ENCODE results near the gene TNS1. TPM values are rescaled to one million over a fixed set of nuclear protein-coding genes. Genes with fewer than 3 reads are reported as not detected.

TNS1 gene
- total RNA-seq, 1 donor from 2014 or later: 0.24 TPM

- Histone ChIP-seq H3K27me3 (peaks cover 68% of the 10 kb centered on the region), H3K4me1 (no peaks in the 10 kb centered on the region), H4K20me1 (ENCODE audit: low read depth) (peaks cover 13% of the 10 kb centered on the region), H3K27ac (no peak overlapping the region), H3K4me3 (no peak overlapping the region), H2AFZ (replicated peaks) (no peak overlapping the region), H3F3A (ENCODE audit: low read depth) (no peaks in the 10 kb centered on the region), H3K36me3 (no peaks in the 10 kb centered on the region), H3K9ac (no peak overlapping the region), H3K9me3 (ENCODE audit: low read depth) (no peaks in the 10 kb centered on the region), H3K79me2 (ENCODE audit: low read depth) (no peaks in the 10 kb centered on the region), H3K4me2 (no peak overlapping the region)
- Mint-ChIP-seq H3K4me1 (peaks cover 33% of the 10 kb centered on the region), H3K9me3 (no peaks in the 10 kb centered on the region), H3K27me3 (ENCODE audit: insufficient read depth, low read depth) (peaks cover 10% of the 10 kb centered on the region), H3K27ac (peak overlapping the region; percentile 21), H3K36me3 (peaks cover 8% of the 10 kb centered on the region), H3K4me3 (peak overlapping the region; percentile 76)
- TF ChIP-seq EZH2phosphoT487 (IDR thresholded peaks at IDR 0.05) (no peak), EZH2 (IDR thresholded peaks at IDR 0.05) (no peak)
- TF ChIP-seq, protein P1, sequence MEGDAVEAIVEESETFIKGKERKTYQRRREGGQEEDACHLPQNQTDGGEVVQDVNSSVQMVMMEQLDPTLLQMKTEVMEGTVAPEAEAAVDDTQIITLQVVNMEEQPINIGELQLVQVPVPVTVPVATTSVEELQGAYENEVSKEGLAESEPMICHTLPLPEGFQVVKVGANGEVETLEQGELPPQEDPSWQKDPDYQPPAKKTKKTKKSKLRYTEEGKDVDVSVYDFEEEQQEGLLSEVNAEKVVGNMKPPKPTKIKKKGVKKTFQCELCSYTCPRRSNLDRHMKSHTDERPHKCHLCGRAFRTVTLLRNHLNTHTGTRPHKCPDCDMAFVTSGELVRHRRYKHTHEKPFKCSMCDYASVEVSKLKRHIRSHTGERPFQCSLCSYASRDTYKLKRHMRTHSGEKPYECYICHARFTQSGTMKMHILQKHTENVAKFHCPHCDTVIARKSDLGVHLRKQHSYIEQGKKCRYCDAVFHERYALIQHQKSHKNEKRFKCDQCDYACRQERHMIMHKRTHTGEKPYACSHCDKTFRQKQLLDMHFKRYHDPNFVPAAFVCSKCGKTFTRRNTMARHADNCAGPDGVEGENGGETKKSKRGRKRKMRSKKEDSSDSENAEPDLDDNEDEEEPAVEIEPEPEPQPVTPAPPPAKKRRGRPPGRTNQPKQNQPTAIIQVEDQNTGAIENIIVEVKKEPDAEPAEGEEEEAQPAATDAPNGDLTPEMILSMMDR (IDR thresholded peaks at IDR 0.05): no peak
- no peak for DNase-seq (ENCODE audit: low spot score)
Observed at GRCh38 chr2:217805668-217806481, 196.9 kb downstream of the TNS1 start.

- Histone ChIP-seq H3K36me3 (no peaks in the 10 kb centered on the region), H3K79me2 (ENCODE audit: low read depth) (no peaks in the 10 kb centered on the region), H3K27ac (no peak overlapping the region), H3K9me3 (ENCODE audit: low read depth) (no peaks in the 10 kb centered on the region), H3K4me3 (no peak overlapping the region), H3F3A (ENCODE audit: low read depth) (no peaks in the 10 kb centered on the region), H4K20me1 (ENCODE audit: low read depth) (peaks cover 13% of the 10 kb centered on the region), H2AFZ (replicated peaks) (no peak overlapping the region), H3K4me1 (no peaks in the 10 kb centered on the region), H3K4me2 (no peak overlapping the region), H3K27me3 (peaks cover 63% of the 10 kb centered on the region), H3K9ac (no peak overlapping the region)
- TF ChIP-seq EZH2phosphoT487 (IDR thresholded peaks at IDR 0.05) (no peak), EZH2 (IDR thresholded peaks at IDR 0.05) (no peak)
- TF ChIP-seq, protein P1 (IDR thresholded peaks at IDR 0.05): no peak
- peak overlapping the region; percentile 76 for H3K4me3 Mint-ChIP-seq
- peaks cover 10% of the 10 kb centered on the region for H3K27me3 Mint-ChIP-seq (ENCODE audit: insufficient read depth, low read depth)
- H3K4me1 Mint-ChIP-seq: peaks cover 33% of the 10 kb centered on the region
- H3K9me3 Mint-ChIP-seq: no peaks in the 10 kb centered on the region
- DNase-seq (ENCODE audit: low spot score): peak; percentile 25
- H3K27ac Mint-ChIP-seq: peak overlapping the region; percentile 21
- peaks cover 8% of the 10 kb centered on the region for H3K36me3 Mint-ChIP-seq
Observed at GRCh38 chr2:217804791-217805667, 197.8 kb downstream of the TNS1 start.

GRCh38 chr2:217804338-217804737, 198.5 kb downstream of the TNS1 start:
- Mint-ChIP-seq H3K27me3 (ENCODE audit: insufficient read depth, low read depth) (peaks cover 10% of the 10 kb centered on the region), H3K27ac (no peak overlapping the region), H3K4me1 (peaks cover 33% of the 10 kb centered on the region), H3K4me3 (no peak overlapping the region), H3K9me3 (no peaks in the 10 kb centered on the region), H3K36me3 (peaks cover 8% of the 10 kb centered on the region)
- Histone ChIP-seq H3K4me2 (no peak overlapping the region), H3F3A (ENCODE audit: low read depth) (no peaks in the 10 kb centered on the region), H3K9ac (no peak overlapping the region), H3K9me3 (ENCODE audit: low read depth) (no peaks in the 10 kb centered on the region), H4K20me1 (ENCODE audit: low read depth) (peaks cover 13% of the 10 kb centered on the region), H3K27me3 (peaks cover 61% of the 10 kb centered on the region), H3K79me2 (ENCODE audit: low read depth) (no peaks in the 10 kb centered on the region), H3K27ac (no peak overlapping the region), H3K36me3 (no peaks in the 10 kb centered on the region), H3K4me3 (no peak overlapping the region), H2AFZ (replicated peaks) (no peak overlapping the region), H3K4me1 (no peaks in the 10 kb centered on the region)
- TF ChIP-seq, protein P1 (IDR thresholded peaks at IDR 0.05): no peak
- TF ChIP-seq EZH2 (IDR thresholded peaks at IDR 0.05): no peak
- TF ChIP-seq EZH2phosphoT487 (IDR thresholded peaks at IDR 0.05): no peak
- no peak for DNase-seq (ENCODE audit: low spot score)
